Mesenchymal stem cell (in vitro differentiated cells and primary cell): ENCODE data around the gene LAP3. TPM values are rescaled to one million over a fixed set of nuclear protein-coding genes. Genes with fewer than 3 reads are reported as not detected.
A peak's percentile ranks its signal among the peaks of the same experiment; 100 is the strongest.

ENCODE experiments used
- DNase-seq: peaks from one replicate; pipeline ENCODE4 v3.0.0-alpha.2; 2013
- H2AFZ ChIP-seq: one replicate; pipeline ENCODE4 v1.6.1; 2013; ENCODE audit warnings: low read depth, mild to moderate bottlenecking, control low read depth, inconsistent platforms, low read length, moderate library complexity
- H2AK5ac ChIP-seq: 2 replicates; pipeline ENCODE4 v1.6.1; 2013; ENCODE audit warnings: low read length, moderate library complexity, mild to moderate bottlenecking, inconsistent platforms; ENCODE audit not compliant: severe bottlenecking
- H2BK120ac ChIP-seq: one replicate; pipeline ENCODE4 v1.6.1; 2013; ENCODE audit warnings: low read depth, mild to moderate bottlenecking, inconsistent platforms, low read length, moderate library complexity
- H2BK12ac ChIP-seq, 2 experiments: one replicate each; pipeline ENCODE4 v1.6.1; 2013; ENCODE audit warnings: inconsistent platforms in 2 of 2, low read length in 2 of 2, mild to moderate bottlenecking in 2 of 2, moderate library complexity in 2 of 2, control low read depth in 1 of 2
- H2BK15ac ChIP-seq: one replicate; pipeline ENCODE4 v1.6.1; 2013; ENCODE audit warnings: mild to moderate bottlenecking, low read depth, inconsistent platforms; ENCODE audit not compliant: poor library complexity, severe bottlenecking
- H2BK5ac ChIP-seq: 2 replicates; pipeline ENCODE4 v1.6.1; 2013; ENCODE audit warnings: low read depth, mild to moderate bottlenecking, low read length, control low read depth, inconsistent platforms; ENCODE audit not compliant: poor library complexity, severe bottlenecking
- H3K14ac ChIP-seq, 2 experiments: one replicate each; pipeline ENCODE4 v1.6.1; 2013; ENCODE audit warnings: inconsistent platforms in 2 of 2, low read length in 2 of 2, control low read depth in 1 of 2, mild to moderate bottlenecking in 1 of 2, moderate library complexity in 1 of 2
- H3K18ac ChIP-seq, 2 experiments: one replicate each; pipeline ENCODE4 v1.6.1; 2013; ENCODE audit warnings: inconsistent platforms in 2 of 2, low read length in 2 of 2, control low read depth in 1 of 2, low read depth in 1 of 2, mild to moderate bottlenecking in 1 of 2
- H3K23ac ChIP-seq, 2 experiments: one replicate each; pipeline ENCODE4 v1.6.1; 2013; ENCODE audit warnings: inconsistent platforms in 2 of 2, low read length in 2 of 2, mild to moderate bottlenecking in 2 of 2, moderate library complexity in 2 of 2, control low read depth in 1 of 2
- H3K27ac ChIP-seq: 2 replicates; pipeline ENCODE4 v1.5.1; 2013; ENCODE audit warnings: mild to moderate bottlenecking, moderate library complexity, low read length, control low read depth, inconsistent platforms; ENCODE audit not compliant: poor library complexity, severe bottlenecking
- H3K27me3 ChIP-seq, 2 experiments: 2 replicates each; pipeline versions ENCODE4 v1.6.1 to v1.7.0; 2013; ENCODE audit warnings: low read length in 2 of 2, mild to moderate bottlenecking in 2 of 2, moderate library complexity in 2 of 2, control low read depth in 1 of 2, inconsistent platforms in 1 of 2; ENCODE audit not compliant: control insufficient read depth in 1 of 2, insufficient read depth in 1 of 2
- H3K36me3 ChIP-seq, 2 experiments: 2 replicates each; pipeline versions ENCODE4 v1.6.1 to v1.7.0; 2013; ENCODE audit warnings: low read length in 2 of 2, control low read depth in 1 of 2, inconsistent platforms in 1 of 2, low read depth in 1 of 2, mild to moderate bottlenecking in 1 of 2; ENCODE audit not compliant: insufficient read depth in 2 of 2, control insufficient read depth in 1 of 2
- H3K4ac ChIP-seq, 2 experiments: one replicate each; pipeline ENCODE4 v1.6.1; 2013; ENCODE audit warnings: inconsistent platforms in 2 of 2, low read length in 2 of 2, mild to moderate bottlenecking in 2 of 2, moderate library complexity in 2 of 2, control low read depth in 1 of 2, low read depth in 1 of 2
- H3K4me1 ChIP-seq: 2 replicates; pipeline ENCODE4 v1.6.1; 2013; ENCODE audit warnings: low read depth, low read length, control low read depth; ENCODE audit not compliant: control insufficient read depth, insufficient read depth
- H3K4me2 ChIP-seq: 2 replicates; pipeline ENCODE4 v1.6.1; 2013; ENCODE audit warnings: low read length, mild to moderate bottlenecking, inconsistent platforms; ENCODE audit not compliant: poor library complexity, severe bottlenecking
- H3K4me3 ChIP-seq, 2 experiments: 2 replicates each; pipeline versions ENCODE4 v1.5.1 to v1.7.0; 2013; ENCODE audit warnings: low read length in 2 of 2, mild to moderate bottlenecking in 2 of 2, control low read depth in 1 of 2, low read depth in 1 of 2; ENCODE audit not compliant: insufficient read depth in 1 of 2
- H3K79me1 ChIP-seq: replicated peaks from 2 replicates; pipeline ENCODE4 v1.6.1; 2013; ENCODE audit warnings: mild to moderate bottlenecking, control low read depth, low read length, inconsistent platforms; ENCODE audit not compliant: poor library complexity, severe bottlenecking
- H3K9ac ChIP-seq: 2 replicates; pipeline ENCODE4 v1.7.0; 2013; ENCODE audit warnings: mild to moderate bottlenecking, low read length, moderate library complexity
- H3K9me3 ChIP-seq: 2 replicates; pipeline ENCODE4 v1.7.0; 2013; ENCODE audit warnings: mild to moderate bottlenecking, low read length; ENCODE audit not compliant: control insufficient read depth
- H4K8ac ChIP-seq: one replicate; pipeline ENCODE4 v1.6.1; 2013; ENCODE audit warnings: inconsistent platforms, mild to moderate bottlenecking, low read length, moderate library complexity
- H4K91ac ChIP-seq: one replicate; pipeline ENCODE4 v1.6.1; 2013; ENCODE audit warnings: mild to moderate bottlenecking, low read length, inconsistent platforms
- WGBS: methylation state at CpG from one replicate; pipeline ENCODE4 v1.1.7; 2013; ENCODE audit warnings: mixed read lengths; 5-methylcytosine and 5-hydroxymethylcytosine counted together
- polyA plus RNA-seq, 2 experiments: library from polyadenylated mRNA; stranded (reverse); fragments of 200-250 nt; gene quantifications; one replicate each; pipeline ENCODE4 v1.2.3, GENCODE V29; 2013

The LAP3 gene
- 40.5 TPM for polyA plus RNA-seq (2013, experiment 1 of 2)
- 39.6 TPM for polyA plus RNA-seq (2013, experiment 2 of 2)

- peaks cover 1 to 18% of the 10 kb centered on the region in 2 experiments for H3K36me3 ChIP-seq
- under 1% methylated on average over 80 of the region's 91 CpGs for WGBS
- H3K27ac ChIP-seq = peak within 1 kb of the TSS; percentile 74
- H3K23ac ChIP-seq = peak within 1 kb of the TSS; percentile 41 to 59
- H3K18ac ChIP-seq = peak within 1 kb of the TSS; percentile 81 to 91
- H3K9ac ChIP-seq = peak within 1 kb of the TSS; percentile 95
- peak within 1 kb of the TSS; percentile 89 to 91 for H3K4me3 ChIP-seq
- H2BK15ac ChIP-seq = peak within 1 kb of the TSS; percentile 82
- peak within 1 kb of the TSS in 1 of 2 experiments; percentile 82 for H3K4ac ChIP-seq
- peak; percentile 95 for DNase-seq
- no peaks in the 10 kb centered on the region for H3K27me3 ChIP-seq
- peak within 1 kb of the TSS; percentile 98 for H3K4me2 ChIP-seq
- H2BK12ac ChIP-seq = no peak within 1 kb of the TSS
- no peaks in the 10 kb centered on the region for H3K9me3 ChIP-seq
- H3K14ac ChIP-seq = peak within 1 kb of the TSS in 1 of 2 experiments; percentile 62
- no peak within 1 kb of the TSS for H2BK120ac ChIP-seq
- peak within 1 kb of the TSS; percentile 45 for H4K91ac ChIP-seq
- peaks cover 11% of the 10 kb centered on the region for H3K4me1 ChIP-seq
- no peak within 1 kb of the TSS for H2BK5ac ChIP-seq
- no peak within 1 kb of the TSS for H2AK5ac ChIP-seq
- H3K79me1 ChIP-seq = peaks cover 18% of the 10 kb centered on the region
- H4K8ac ChIP-seq = peak within 1 kb of the TSS; percentile 59
- peak within 1 kb of the TSS; percentile 79 for H2AFZ ChIP-seq
Measured at GRCh38 chr4:17576932-17577664, at the start of gene LAP3. Gene LAP3 (plus strand): TSS chr4:17577198. CDS start chr4:17577466, 268 bp downstream.

GRCh38 chr4:17528551-17529165, 48.3 kb upstream of the LAP3 start:
- no peak overlapping the region for H3K4ac ChIP-seq
- no peak overlapping the region for H2BK120ac ChIP-seq
- H3K9me3 ChIP-seq = no peaks in the 10 kb centered on the region
- H3K27ac ChIP-seq = no peak overlapping the region
- no peak overlapping the region for H2BK15ac ChIP-seq
- H3K36me3 ChIP-seq = no peaks in the 10 kb centered on the region
- peaks cover 3% of the 10 kb centered on the region for H3K4me1 ChIP-seq
- 91% methylated on average over 10 of the region's 10 CpGs for WGBS
- H2AK5ac ChIP-seq = no peak overlapping the region
- no peak overlapping the region for H2BK5ac ChIP-seq
- no peak overlapping the region for H3K4me2 ChIP-seq
- H2BK12ac ChIP-seq = no peak overlapping the region
- no peak overlapping the region for H3K18ac ChIP-seq
- no peak overlapping the region for H3K9ac ChIP-seq
- H2AFZ ChIP-seq = no peak overlapping the region
- no peak overlapping the region for H4K91ac ChIP-seq
- no peaks in the 10 kb centered on the region for H3K79me1 ChIP-seq
- H3K14ac ChIP-seq = no peak overlapping the region
- no peak for DNase-seq
- no peak overlapping the region for H3K4me3 ChIP-seq
- peaks cover 7 to 34% of the 10 kb centered on the region in 2 experiments for H3K27me3 ChIP-seq
- H3K23ac ChIP-seq = no peak overlapping the region
- H4K8ac ChIP-seq = no peak overlapping the region

- Histone ChIP-seq H2AK5ac (no peak overlapping the region), H3K9ac (no peak overlapping the region), H2BK12ac (no peak overlapping the region), H3K27me3 (peaks cover 5 to 19% of the 10 kb centered on the region in 2 experiments), H3K36me3 (no peaks in the 10 kb centered on the region), H2BK120ac (no peak overlapping the region), H2BK15ac (no peak overlapping the region), H3K18ac (no peak overlapping the region), H3K4me1 (peaks cover 2% of the 10 kb centered on the region), H3K4me3 (no peak overlapping the region), H3K4ac (no peak overlapping the region), H4K91ac (no peak overlapping the region), H3K4me2 (no peak overlapping the region), H3K27ac (no peak overlapping the region), H3K14ac (no peak overlapping the region), H3K79me1 (no peaks in the 10 kb centered on the region), H2AFZ (no peak overlapping the region), H3K9me3 (no peaks in the 10 kb centered on the region), H3K23ac (no peak overlapping the region), H4K8ac (no peak overlapping the region), H2BK5ac (no peak overlapping the region)
- WGBS = 71% methylated on average over 5 of the region's 8 CpGs
- no peak for DNase-seq
Measured at GRCh38 chr4:17531538-17532285, 45.3 kb upstream of the LAP3 start.

GRCh38 chr4:17534705-17535104, 42.3 kb upstream of the LAP3 start:
- Histone ChIP-seq H3K4me1 (peaks cover 2% of the 10 kb centered on the region), H2BK12ac (no peak overlapping the region), H3K18ac (no peak overlapping the region), H3K9me3 (no peaks in the 10 kb centered on the region), H4K91ac (no peak overlapping the region), H3K27ac (no peak overlapping the region), H3K79me1 (no peaks in the 10 kb centered on the region), H3K27me3 (peaks cover 0 to 4% of the 10 kb centered on the region in 2 experiments), H2AK5ac (no peak overlapping the region), H2BK120ac (no peak overlapping the region), H3K4ac (no peak overlapping the region), H2AFZ (no peak overlapping the region), H3K36me3 (no peaks in the 10 kb centered on the region), H2BK15ac (no peak overlapping the region), H3K4me3 (no peak overlapping the region), H3K23ac (no peak overlapping the region), H3K4me2 (no peak overlapping the region), H3K14ac (no peak overlapping the region), H3K9ac (no peak overlapping the region), H4K8ac (no peak overlapping the region), H2BK5ac (no peak overlapping the region)
- DNase-seq = no peak
- WGBS = 89% methylated on average over 4 of the region's 4 CpGs
